CD1c-positive myeloid dendritic cell (primary cell): Measurements from ENCODE around the gene ADAMTSL1.

ENCODE experiments used
- DNase-seq: peaks from one replicate; pipeline ENCODE4 v3.0.0-alpha.2; 2016; ENCODE audit errors: extremely low spot score

The ADAMTSL1 gene, protein sequence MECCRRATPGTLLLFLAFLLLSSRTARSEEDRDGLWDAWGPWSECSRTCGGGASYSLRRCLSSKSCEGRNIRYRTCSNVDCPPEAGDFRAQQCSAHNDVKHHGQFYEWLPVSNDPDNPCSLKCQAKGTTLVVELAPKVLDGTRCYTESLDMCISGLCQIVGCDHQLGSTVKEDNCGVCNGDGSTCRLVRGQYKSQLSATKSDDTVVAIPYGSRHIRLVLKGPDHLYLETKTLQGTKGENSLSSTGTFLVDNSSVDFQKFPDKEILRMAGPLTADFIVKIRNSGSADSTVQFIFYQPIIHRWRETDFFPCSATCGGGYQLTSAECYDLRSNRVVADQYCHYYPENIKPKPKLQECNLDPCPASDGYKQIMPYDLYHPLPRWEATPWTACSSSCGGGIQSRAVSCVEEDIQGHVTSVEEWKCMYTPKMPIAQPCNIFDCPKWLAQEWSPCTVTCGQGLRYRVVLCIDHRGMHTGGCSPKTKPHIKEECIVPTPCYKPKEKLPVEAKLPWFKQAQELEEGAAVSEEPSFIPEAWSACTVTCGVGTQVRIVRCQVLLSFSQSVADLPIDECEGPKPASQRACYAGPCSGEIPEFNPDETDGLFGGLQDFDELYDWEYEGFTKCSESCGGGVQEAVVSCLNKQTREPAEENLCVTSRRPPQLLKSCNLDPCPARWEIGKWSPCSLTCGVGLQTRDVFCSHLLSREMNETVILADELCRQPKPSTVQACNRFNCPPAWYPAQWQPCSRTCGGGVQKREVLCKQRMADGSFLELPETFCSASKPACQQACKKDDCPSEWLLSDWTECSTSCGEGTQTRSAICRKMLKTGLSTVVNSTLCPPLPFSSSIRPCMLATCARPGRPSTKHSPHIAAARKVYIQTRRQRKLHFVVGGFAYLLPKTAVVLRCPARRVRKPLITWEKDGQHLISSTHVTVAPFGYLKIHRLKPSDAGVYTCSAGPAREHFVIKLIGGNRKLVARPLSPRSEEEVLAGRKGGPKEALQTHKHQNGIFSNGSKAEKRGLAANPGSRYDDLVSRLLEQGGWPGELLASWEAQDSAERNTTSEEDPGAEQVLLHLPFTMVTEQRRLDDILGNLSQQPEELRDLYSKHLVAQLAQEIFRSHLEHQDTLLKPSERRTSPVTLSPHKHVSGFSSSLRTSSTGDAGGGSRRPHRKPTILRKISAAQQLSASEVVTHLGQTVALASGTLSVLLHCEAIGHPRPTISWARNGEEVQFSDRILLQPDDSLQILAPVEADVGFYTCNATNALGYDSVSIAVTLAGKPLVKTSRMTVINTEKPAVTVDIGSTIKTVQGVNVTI (N-terminal part only)

DNA sequence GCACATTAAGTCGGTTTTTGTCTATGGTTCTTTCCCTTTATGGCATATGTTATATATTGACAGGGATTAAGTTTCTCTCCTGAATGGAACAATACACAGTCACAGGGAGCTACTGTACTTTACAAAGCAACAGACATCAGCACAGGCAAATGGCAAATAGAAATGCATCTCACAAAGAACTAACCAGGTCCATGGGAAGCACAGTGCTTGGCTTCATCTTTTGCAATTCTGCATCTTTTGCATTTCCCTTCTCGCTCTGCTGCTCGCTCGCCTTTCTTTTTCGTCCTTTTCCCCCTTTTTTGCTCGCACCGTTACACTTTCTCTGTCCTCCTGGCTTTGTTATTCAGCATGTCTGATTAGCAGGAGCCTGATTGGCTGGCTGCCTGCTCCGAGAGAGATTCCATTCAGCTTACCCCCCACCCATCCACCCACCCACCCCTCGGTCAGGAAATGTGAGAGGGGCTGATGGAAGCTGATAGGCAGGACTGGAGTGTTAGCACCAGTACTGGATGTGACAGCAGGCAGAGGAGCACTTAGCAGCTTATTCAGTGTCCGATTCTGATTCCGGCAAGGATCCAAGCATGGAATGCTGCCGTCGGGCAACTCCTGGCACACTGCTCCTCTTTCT, at the start of gene ADAMTSL1:
Gene ADAMTSL1, plus strand, starts transcription at position 502 of the 628 bp plus-strand sequence. Its CDS starts 80 bp downstream, at position 582.
- DNase-seq, result no peak

DNA sequence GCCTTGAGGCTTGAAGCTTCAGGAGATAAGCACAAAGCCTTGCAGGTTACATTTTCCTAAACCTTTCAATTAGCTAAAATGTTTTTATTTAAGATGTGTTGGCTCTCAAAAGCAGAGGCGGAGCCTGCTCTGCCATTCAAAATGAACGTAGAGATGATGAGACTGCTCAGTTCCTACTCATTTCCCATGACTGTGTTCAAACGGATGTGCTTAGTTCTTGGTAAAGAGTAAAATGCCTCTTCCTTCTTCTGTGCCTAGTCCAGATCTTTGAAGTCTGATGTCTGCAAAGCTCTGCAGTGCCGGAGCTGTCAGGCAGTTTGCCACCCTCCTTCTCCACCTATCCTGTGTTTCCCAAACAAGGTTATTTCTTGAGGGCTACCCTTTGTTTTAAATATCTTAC, 46.3 kb upstream of the ADAMTSL1 start:
- no peak for DNase-seq

DNA sequence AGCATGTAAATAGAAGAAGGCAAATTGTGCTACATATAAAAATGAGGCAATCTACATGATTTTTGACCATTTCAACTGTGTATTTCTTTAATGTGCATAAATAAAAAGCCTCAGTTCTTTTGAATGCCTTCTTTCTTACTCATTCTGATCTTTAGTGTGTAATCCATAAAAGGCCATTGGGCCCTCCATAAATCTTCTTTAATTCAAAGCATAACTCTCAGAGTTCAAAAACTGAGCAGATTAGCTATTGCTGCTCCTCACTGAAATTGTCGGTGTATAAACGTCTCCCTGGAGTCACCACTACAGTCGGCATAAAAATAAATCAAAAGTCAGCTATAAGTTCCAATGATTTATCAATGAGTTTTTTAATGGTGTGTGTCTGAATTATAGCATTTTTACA, 45.3 kb upstream of the ADAMTSL1 start:
- DNase-seq, result no peak

- no peak for DNase-seq
Observed at GRCh38 chr9:18429070-18429469, 44.9 kb upstream of the ADAMTSL1 start.

GRCh38 chr9:18433620-18434019, 40.3 kb upstream of the ADAMTSL1 start:
- DNase-seq, result no peak

- DNase-seq, result no peak
Observed at GRCh38 chr9:18437315-18438201, 36.4 kb upstream of the ADAMTSL1 start.

- DNase-seq, result no peak
Observed at GRCh38 chr9:18438300-18438925, 35.5 kb upstream of the ADAMTSL1 start.

- DNase-seq, result no peak
Observed at GRCh38 chr9:18438951-18439350, 35.0 kb upstream of the ADAMTSL1 start.

DNA sequence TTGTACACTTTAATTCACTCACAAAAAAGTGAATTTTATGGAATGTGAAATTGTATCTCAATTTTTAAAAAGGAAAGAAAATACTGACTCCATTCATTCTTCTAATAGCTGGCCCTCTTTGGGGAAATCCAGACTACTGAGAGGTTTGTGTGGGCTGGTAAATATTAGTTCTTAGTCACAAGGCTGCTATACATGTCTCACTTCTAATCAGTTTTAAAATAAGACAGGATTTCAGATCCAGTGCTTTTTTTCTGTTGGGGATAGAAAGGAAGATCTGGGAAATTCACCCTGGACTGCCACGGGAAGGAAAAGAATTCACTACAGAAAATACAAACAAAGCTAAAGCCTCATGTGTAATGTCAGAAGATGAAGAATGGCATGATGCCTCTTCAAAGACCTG, 32.7 kb upstream of the ADAMTSL1 start:
- no peak for DNase-seq

- DNase-seq, result peak; percentile 47
Observed at GRCh38 chr9:18442629-18443491, 31.1 kb upstream of the ADAMTSL1 start.

GRCh38 chr9:18447131-18447530, 26.8 kb upstream of the ADAMTSL1 start:
- DNase-seq, result no peak

DNA sequence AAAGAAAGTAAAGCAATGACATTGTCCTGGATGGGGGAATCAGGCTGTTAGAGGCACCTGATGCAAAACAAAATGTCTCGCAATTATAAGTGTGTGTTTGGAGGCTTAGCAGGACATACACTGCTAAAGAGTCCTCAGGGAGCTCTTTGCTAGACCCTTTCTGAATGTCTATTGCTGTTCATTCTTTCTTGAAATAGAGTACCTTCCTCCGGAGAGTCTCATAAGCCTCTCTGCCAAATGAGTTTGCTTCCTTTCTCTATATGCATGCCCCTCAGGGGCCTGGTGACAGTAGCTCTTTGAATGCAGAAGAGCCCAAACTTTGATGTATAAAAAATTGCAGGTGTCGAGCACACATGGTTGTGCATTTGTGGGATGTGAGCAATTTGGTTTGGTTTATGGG, 26.4 kb upstream of the ADAMTSL1 start:
- no peak for DNase-seq

GRCh38 chr9:18448101-18448500, 25.9 kb upstream of the ADAMTSL1 start:
- no peak for DNase-seq

DNA sequence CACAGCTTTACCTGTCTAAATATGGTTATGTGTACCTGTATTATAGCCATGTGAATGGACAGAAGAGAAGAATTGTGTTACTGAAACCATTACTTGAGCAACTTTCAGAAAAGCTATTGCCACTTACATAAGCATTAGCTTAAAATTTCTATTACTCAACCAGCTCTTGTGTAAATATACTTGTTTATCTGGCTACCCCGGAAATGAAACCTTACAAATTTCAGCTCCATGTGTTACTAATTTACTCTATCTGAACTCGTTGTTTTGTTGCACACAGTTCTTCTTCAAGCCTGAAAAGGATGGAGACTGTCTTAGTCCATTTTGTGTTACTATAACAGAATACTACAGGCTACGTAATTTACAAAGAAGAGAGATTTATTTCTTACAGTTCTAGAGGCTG, 22.5 kb upstream of the ADAMTSL1 start:
- no peak for DNase-seq

- DNase-seq, result no peak
Observed at GRCh38 chr9:18452276-18452675, 21.7 kb upstream of the ADAMTSL1 start.

DNA sequence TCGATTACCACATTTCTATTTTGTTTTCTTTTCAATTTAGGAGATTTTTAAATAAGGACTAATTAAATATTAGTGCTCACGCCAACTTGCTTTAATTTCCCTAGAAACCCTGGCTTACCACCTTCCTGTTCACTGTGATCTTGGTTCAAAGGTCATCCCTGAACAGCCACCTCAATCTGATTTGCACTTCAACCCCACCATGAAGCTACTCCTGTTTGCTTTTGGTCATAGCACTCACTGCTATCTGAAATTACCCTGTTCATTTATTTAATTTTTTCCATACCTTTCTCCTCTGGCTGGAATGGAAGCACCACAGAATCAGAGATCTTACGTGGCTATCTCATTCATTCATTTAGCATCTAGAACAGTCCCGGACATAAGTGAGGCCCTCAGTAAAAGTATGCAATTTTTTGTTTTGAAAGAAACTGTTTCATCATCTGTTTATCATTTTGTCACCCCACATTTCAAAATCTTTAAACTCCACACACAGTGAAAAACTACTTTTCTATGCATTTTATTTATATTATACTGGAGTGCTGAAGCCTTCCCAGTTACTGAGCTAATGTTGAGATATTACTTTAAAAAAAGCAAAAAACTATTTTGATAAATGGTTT, 17.2 kb upstream of the ADAMTSL1 start:
- no peak for DNase-seq

- no peak for DNase-seq
Observed at GRCh38 chr9:18457510-18457909, 16.4 kb upstream of the ADAMTSL1 start.

GRCh38 chr9:18459962-18460584, 13.9 kb upstream of the ADAMTSL1 start:
- no peak for DNase-seq
